Head of caudate nucleus (tissue), 42 donors: ENCODE data around the gene SPI1.
"Not testable (repeated sequence)": the region's sequence is repeated elsewhere in the genome, so short reads cannot be mapped to it uniquely, and the experiment has no call there.

Source experiments
- DNase-seq, 42 donors: peaks; one replicate each; pipeline versions ENCODE4 v3.0.0 to v3.0.0-alpha.2; 2020 to 2021; ENCODE audit warnings: mixed read lengths in 7 of 42
- intact Hi-C: fragments of 100-400 bp; cut with DNase I; formaldehyde crosslinking; loops from one replicate; pipeline ENCODE4 v1.15.0; 2022

SPI1 gene

GRCh38 chr11:47351156-47352126 lies 26.9 kb downstream of the SPI1 start:
- intact Hi-C loops = no loop called here
- no peak for DNase-seq

- DNase-seq = no peak
- intact Hi-C loops = no loop called here
Observed at GRCh38 chr11:47350315-47350714, 28.0 kb downstream of the SPI1 start.

- DNase-seq = no peak
- intact Hi-C loops = no loop called here
Observed at GRCh38 chr11:47349521-47350095, 28.7 kb downstream of the SPI1 start.

- peak in 14 of 42 donors; percentile 10 to 59 (median 24) for DNase-seq
- intact Hi-C loops = no loop called here
Observed at GRCh38 chr11:47348859-47349258, 29.5 kb downstream of the SPI1 start.

DNA sequence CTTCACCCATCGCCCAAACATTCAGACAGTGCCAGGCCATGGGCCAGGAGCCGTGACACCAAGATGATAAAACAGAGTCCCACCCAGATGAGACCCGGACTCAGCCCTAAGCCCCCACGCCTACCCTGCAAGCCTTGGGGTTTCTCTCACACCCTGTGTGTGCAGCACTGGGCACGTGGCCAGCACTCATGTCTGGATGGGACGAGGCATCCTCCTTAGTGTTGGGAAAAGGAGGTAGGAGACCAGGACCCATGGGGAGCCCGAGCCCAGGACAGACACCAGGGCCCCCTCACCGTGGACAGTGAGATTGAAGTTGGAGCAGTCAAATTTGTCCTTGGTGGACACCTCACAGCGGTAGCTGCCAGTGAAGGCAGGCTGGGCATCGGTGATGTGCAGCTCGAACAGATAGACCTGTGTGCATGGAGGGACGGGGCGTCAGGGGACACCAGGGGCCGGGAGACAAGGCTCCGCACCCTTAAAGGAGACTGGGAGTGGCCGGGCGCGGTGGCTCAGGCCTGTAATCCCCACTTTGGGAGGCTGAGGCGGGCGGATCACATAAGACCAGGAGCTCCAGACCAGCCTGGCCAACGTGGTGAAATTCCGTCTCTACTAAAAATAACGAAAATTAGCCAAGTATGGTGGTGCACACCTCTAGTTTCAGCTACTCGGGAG lies 30.1 kb downstream of the SPI1 start:
- intact Hi-C loops = no loop called here
- DNase-seq = no peak

DNA sequence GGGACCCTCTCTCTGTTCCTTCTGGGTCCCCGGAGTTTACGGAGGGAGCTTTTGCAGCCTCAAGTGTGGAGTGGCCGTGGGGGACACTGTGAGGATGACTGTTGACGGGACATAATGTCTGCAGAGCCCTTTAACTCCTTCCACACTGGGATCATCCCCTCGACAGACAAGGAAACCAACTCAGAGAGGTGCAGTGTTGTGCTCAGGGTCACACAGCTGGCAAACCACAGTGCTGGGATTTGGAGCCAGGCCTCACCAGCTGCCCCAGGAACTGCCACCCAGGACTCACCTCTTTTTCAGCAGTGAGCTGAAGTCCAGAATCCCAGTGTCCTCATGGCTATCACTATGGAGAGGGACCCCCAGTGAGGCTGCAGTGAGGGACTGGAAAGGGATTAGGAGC lies 31.2 kb downstream of the SPI1 start:
- no peak for DNase-seq
- intact Hi-C loops = no loop called here

DNA sequence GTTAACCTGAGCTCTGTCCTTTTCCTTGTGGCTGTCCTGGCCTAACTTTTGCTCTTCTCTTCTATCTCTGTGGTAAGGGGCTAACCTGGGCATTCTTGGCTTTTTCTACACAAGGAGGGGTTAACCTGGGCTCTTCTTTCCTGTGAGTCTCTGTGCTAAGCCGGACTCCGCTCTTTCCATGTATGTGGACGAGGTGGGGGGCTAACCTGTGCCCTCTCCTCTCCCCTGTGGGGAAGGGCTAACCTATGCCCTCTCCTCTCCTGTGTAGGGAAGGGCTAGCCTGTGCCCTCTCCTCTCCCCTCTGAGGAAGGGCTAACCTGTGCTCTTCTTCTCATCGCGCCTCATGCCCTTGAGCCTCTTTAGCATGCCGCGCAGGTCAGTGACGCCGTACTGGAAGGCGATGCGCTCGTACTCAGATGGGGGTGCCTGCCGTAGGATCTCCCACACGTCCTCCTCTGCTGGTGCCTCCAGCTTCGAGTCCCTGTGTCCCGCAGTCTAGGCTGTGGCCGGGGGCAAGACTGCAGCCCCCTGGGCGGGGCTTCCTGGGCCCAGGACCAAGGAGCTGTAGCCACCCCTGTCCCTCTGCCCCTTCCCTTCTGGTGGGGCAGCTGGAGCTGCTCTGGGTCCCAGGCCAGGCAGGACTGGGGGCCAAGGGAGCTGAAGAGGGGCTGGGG lies 32.3 kb downstream of the SPI1 start:
- intact Hi-C loops = no loop called here
- DNase-seq = no peak

GRCh38 chr11:47342854-47343253 lies 35.5 kb downstream of the SPI1 start:
- no peak for DNase-seq
- intact Hi-C loops = no loop called here

DNA sequence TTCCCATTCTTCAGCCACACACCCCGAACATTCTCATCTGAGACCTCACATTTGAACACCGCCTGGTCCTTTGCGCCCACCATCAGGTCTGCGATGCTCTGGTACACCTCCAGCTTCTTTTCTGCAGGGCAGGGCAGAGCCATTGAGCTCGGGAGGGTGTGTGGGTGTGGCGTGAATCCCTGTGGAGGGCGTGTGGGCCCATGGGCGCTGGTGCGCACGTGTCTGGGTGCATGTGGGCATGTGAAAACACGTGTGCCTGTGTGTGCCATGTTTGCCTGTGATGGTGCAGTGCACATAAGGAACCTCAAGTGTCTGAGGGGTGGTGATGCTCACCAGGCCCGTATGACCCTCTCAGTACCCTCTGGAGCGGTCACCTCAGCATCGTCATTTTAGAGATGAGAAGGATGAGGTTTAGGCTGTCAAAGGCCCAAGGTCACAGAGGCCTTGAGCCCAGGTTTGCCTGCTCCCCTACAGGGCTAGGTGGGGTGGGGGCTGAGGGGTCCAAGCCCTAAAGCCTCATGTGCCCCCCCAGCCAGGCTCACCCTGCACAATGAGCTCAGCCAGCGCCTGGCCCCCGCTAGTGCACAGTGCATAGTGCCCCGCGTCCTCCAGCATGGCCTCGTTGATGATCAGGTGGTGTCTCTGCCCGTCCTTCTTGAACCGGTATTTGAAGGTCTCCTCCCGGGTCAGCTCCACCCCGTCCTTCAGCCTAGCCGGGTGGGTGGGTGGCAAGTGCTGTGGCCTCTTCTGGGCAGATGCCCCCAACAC lies 36.1 kb downstream of the SPI1 start:
- no peak for DNase-seq
- intact Hi-C loops = no loop called here

DNA sequence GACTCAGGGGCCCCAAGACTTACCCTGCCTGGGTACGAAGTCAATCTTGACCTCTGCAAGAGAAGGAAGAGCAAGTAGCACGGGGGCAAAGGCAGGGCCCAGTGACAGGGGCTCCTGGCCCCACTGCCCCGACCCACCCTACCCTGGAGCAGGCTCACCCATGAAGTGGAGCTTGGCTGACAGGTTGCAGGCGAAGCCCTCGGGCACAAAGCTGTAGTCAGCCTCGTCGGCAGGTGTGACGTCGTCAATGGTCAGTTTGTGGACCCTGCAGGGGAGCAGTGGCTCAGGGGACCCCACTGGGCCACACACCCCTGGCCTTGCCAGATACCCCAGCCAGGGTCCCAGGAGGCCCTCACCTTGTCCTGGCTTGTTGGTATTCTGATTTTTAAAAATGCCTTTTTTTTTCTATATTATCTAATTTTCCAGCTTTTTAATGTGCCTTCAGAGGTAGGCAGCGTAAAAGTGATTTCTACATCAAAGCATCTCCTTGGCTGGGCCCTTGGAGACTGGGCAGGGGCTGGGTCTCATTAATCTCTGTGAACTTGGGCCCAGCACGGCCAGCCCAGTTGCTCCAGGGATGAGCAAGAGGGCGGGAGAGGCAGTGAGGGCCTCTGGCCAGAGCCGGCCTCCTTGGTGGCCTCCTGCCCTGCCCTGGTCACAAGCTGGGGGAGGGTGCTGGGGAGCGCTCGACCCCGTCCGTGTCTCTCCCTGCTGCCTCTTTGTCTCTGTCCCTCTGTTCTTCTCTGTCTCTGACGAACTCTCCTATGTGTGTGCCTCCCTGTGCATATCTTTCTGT lies 37.2 kb downstream of the SPI1 start:
- DNase-seq = no peak
- intact Hi-C loops = no loop called here

DNA sequence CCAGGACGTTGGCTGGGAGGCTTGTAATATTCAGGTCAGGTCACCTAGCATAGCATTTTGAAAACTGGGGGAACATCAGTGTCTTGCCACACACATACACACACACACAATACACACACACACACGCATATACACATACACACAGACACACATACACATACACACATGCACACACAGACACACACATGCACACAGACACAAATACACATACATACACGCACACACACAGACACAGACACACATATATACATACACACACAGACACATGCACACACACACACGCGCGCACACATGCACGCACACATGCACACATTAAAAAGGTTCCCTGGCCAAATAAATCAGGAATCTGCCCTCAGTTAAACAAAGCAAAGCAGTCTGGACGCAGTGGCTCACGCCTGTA lies 38.3 kb downstream of the SPI1 start:
- intact Hi-C loops = no loop called here
- no peak for DNase-seq

GRCh38 chr11:47338396-47339241 lies 39.7 kb downstream of the SPI1 start:
- intact Hi-C loops = no loop called here
- DNase-seq = no peak

GRCh38 chr11:47337229-47337924 lies 41.0 kb downstream of the SPI1 start:
- intact Hi-C loops = no loop called here
- DNase-seq = no peak

GRCh38 chr11:47336595-47336994 lies 41.8 kb downstream of the SPI1 start:
- intact Hi-C loops = no loop called here
- DNase-seq = no peak

- DNase-seq = no peak
- intact Hi-C loops = no loop called here
Observed at GRCh38 chr11:47335733-47336132, 42.6 kb downstream of the SPI1 start.

DNA sequence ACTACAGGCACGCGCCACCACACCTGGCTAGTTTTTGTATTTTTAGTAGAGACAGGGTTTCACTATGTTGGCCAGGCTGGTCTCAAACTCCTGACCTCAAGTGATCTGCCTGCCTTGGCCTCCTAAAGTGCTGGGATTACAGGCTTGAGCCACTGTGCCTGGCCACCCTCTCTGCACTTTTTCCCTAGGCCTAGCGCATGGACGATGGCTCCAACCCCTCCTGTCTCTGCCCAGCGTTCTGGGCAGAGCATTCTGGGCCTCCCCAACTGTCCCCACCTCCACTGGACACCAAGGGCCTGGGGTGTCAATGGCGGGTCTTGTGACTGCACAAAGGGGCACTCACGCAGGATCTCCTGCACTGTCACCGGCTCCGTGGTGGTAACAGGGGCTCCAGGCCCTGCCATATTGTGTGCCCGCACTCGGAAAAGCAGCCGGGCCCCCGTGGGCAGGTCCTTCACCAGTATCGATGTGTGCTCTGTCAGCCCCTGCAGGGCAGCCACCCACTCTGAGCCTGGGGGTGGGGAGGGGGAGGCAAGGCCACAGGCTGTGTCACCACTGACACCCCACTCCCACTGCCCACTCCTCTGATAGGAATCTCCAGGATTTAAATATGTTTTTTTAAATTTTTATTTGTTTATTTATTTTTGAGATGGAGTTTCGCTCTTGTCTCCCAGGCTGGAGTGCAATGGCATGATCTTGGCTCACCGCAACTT lies 43.5 kb downstream of the SPI1 start:
- DNase-seq, intact Hi-C loops: not testable (repeated sequence)
